ENCODE results near the gene CCDC60. TPM values are rescaled to one million over a fixed set of nuclear protein-coding genes. Genes with fewer than 3 reads are reported as not detected.

Gene CCDC60
- total and polyA plus RNA-seq, 2 donors from 2014 or later = not detected

- H3K9ac ChIP-seq (ENCODE audit: low read length in 3 of 3) = no peak overlapping the region
- H3K27ac ChIP-seq (ENCODE audit: low read depth in 2 of 2, low read length in 2 of 2) = no peak overlapping the region
- no peak for TF ChIP-seq CTCF (IDR thresholded peaks at IDR 0.05; ENCODE audit: borderline replicate concordance, extremely low read depth, insufficient read depth)
- H3K4me3 ChIP-seq (ENCODE audit: low read length in 3 of 3) = no peak overlapping the region
- no peaks in the 10 kb centered on the region for H3K4me1 ChIP-seq (ENCODE audit: control insufficient read depth in 2 of 3, insufficient read depth in 2 of 3, low read depth in 1 of 3, low read length in 3 of 3)
- H3K36me3 ChIP-seq (ENCODE audit: control insufficient read depth in 2 of 3, insufficient read depth in 3 of 3, low read length in 3 of 3) = no peaks in the 10 kb centered on the region
- no peaks in the 10 kb centered on the region for H3K9me3 ChIP-seq (ENCODE audit: control insufficient read depth in 2 of 3, insufficient read depth in 1 of 3, low read length in 3 of 3)
- DNase-seq (no peak), FAIRE-seq (no peak)
- intact Hi-C loops (cut with DNase I) = no loop called here
- H3K27me3 ChIP-seq (ENCODE audit: control insufficient read depth, insufficient read depth, low read length) = no peaks in the 10 kb centered on the region
These were observed 8.7 kb upstream of the CCDC60 start for GRCh38 chr12:119325813-119326212.

- no peak overlapping the region for H3K4me3 ChIP-seq (ENCODE audit: low read length in 3 of 3)
- H3K27me3 ChIP-seq (ENCODE audit: control insufficient read depth, insufficient read depth, low read length) = no peaks in the 10 kb centered on the region
- no peaks in the 10 kb centered on the region for H3K4me1 ChIP-seq (ENCODE audit: control insufficient read depth in 2 of 3, insufficient read depth in 2 of 3, low read depth in 1 of 3, low read length in 3 of 3)
- no peak overlapping the region for H3K9ac ChIP-seq (ENCODE audit: low read length in 3 of 3)
- no peak overlapping the region for H3K27ac ChIP-seq (ENCODE audit: low read depth in 2 of 2, low read length in 2 of 2)
- FAIRE-seq (no peak), DNase-seq (peak in 1 of 5 donors; percentile 42)
- no peak for TF ChIP-seq CTCF (IDR thresholded peaks at IDR 0.05; ENCODE audit: borderline replicate concordance, extremely low read depth, insufficient read depth)
- H3K36me3 ChIP-seq (ENCODE audit: control insufficient read depth in 2 of 3, insufficient read depth in 3 of 3, low read length in 3 of 3) = no peaks in the 10 kb centered on the region
- intact Hi-C loops (cut with DNase I) = no loop called here
- H3K9me3 ChIP-seq (ENCODE audit: control insufficient read depth in 2 of 3, insufficient read depth in 1 of 3, low read length in 3 of 3) = no peaks in the 10 kb centered on the region
These were observed 8.2 kb upstream of the CCDC60 start for GRCh38 chr12:119326341-119326740.

- Histone ChIP-seq H3K4me3 (ENCODE audit: low read length in 3 of 3) (no peak overlapping the region), H3K9ac (ENCODE audit: low read length in 3 of 3) (no peak overlapping the region), H3K27ac (ENCODE audit: low read depth in 2 of 2, low read length in 2 of 2) (no peak overlapping the region), H3K4me1 (ENCODE audit: control insufficient read depth in 2 of 3, insufficient read depth in 2 of 3, low read depth in 1 of 3, low read length in 3 of 3) (no peaks in the 10 kb centered on the region), H3K27me3 (ENCODE audit: control insufficient read depth, insufficient read depth, low read length) (no peaks in the 10 kb centered on the region), H3K9me3 (ENCODE audit: control insufficient read depth in 2 of 3, insufficient read depth in 1 of 3, low read length in 3 of 3) (no peaks in the 10 kb centered on the region), H3K36me3 (ENCODE audit: control insufficient read depth in 2 of 3, insufficient read depth in 3 of 3, low read length in 3 of 3) (no peaks in the 10 kb centered on the region)
- FAIRE-seq (no peak), DNase-seq (peak in 1 of 5 donors; percentile 10)
- intact Hi-C loops (cut with DNase I) = no loop called here
- TF ChIP-seq CTCF (IDR thresholded peaks at IDR 0.05; ENCODE audit: borderline replicate concordance, extremely low read depth, insufficient read depth) = no peak
These were observed 7.1 kb upstream of the CCDC60 start for GRCh38 chr12:119327471-119327870.

GRCh38 chr12:119328111-119328510 lies 6.4 kb upstream of the CCDC60 start:
- Histone ChIP-seq H3K9me3 (ENCODE audit: control insufficient read depth in 2 of 3, insufficient read depth in 1 of 3, low read length in 3 of 3) (no peaks in the 10 kb centered on the region), H3K27ac (ENCODE audit: low read depth in 2 of 2, low read length in 2 of 2) (no peak overlapping the region), H3K27me3 (ENCODE audit: control insufficient read depth, insufficient read depth, low read length) (no peaks in the 10 kb centered on the region), H3K4me3 (ENCODE audit: low read length in 3 of 3) (no peak overlapping the region), H3K4me1 (ENCODE audit: control insufficient read depth in 2 of 3, insufficient read depth in 2 of 3, low read depth in 1 of 3, low read length in 3 of 3) (no peaks in the 10 kb centered on the region), H3K9ac (ENCODE audit: low read length in 3 of 3) (no peak overlapping the region), H3K36me3 (ENCODE audit: control insufficient read depth in 2 of 3, insufficient read depth in 3 of 3, low read length in 3 of 3) (no peaks in the 10 kb centered on the region)
- intact Hi-C loops (cut with DNase I) = no loop called here
- DNase-seq (peak in 1 of 5 donors; percentile 11), FAIRE-seq (no peak)
- TF ChIP-seq CTCF (IDR thresholded peaks at IDR 0.05; ENCODE audit: borderline replicate concordance, extremely low read depth, insufficient read depth) = no peak

Measured in kidney (tissue), 14 donors.